ENCODE measurements around the gene PLA2G4E.

Gene PLA2G4E, protein sequence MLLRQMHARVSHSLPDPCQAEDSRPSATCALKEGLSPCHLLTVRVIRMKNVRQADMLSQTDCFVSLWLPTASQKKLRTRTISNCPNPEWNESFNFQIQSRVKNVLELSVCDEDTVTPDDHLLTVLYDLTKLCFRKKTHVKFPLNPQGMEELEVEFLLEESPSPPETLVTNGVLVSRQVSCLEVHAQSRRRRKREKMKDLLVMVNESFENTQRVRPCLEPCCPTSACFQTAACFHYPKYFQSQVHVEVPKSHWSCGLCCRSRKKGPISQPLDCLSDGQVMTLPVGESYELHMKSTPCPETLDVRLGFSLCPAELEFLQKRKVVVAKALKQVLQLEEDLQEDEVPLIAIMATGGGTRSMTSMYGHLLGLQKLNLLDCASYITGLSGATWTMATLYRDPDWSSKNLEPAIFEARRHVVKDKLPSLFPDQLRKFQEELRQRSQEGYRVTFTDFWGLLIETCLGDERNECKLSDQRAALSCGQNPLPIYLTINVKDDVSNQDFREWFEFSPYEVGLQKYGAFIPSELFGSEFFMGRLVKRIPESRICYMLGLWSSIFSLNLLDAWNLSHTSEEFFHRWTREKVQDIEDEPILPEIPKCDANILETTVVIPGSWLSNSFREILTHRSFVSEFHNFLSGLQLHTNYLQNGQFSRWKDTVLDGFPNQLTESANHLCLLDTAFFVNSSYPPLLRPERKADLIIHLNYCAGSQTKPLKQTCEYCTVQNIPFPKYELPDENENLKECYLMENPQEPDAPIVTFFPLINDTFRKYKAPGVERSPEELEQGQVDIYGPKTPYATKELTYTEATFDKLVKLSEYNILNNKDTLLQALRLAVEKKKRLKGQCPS

DNA sequence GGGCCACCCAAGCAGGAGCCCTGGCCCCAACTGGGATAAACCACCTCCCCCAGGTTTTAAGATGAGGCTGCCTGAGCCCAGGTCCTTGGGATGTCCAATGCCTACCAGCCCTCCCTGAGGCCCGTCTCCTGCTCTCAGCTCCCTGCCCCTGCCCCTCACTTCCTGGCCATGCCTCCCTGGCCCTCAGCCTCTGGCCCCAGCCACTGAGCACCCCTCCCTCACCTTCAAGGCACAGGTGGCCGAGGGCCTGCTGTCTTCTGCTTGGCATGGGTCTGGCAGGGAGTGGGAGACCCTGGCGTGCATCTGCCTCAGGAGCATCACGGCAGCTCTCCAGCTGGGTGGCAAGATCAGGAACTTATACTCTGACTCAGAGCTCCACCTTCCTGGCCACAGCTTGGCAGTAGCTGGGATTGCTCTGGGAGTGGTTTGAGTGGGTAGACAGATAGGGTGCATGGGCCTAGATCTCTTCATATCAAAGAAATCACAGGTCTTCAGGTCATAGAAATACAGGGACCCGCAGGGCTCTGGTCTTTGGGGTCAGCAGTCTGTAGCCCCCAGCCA, at the start of gene PLA2G4E:
PLA2G4E (minus strand) TSS at position 330 of the 561 bp plus-strand sequence; CDS start at position 318, 12 bp downstream.
- DNase-seq (ENCODE audit: low read depth in 2 of 3, low spot score in 2 of 3): no peak

DNA sequence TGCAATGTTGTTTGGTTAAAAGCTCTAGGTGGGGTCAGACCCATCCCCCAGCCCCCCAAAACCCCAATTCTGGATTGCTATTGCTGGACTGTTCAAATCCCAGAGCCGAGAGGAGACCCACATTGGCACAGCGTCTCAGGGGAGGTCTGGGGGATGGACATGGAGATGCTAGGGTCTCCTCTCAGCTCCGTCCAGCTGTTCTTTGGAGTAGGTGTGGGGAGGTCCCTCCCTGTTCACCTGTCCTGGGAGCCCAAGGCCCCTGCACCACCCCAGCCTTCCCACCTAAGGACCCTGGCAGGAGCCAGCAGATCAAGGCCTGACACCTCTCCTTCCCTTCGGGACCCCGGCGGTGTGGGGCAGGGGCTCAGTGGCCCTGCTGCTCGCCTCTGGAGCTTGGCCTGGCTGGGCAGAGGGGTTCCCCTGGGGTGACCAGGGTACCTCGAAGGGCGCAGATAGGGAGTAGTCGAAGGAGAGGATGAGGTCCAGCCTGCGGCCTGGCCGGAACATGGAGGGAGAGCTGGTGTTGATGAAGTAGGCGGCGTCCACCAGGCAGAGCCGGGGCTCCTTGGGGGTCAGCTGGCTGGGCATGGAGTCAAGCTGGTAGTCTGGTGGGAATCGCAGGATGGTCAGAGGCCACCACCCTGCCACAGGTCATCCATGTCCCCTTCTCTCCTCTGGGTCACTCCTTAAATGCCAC, 49.6 kb upstream of the PLA2G4E start:
- DNase-seq (ENCODE audit: low read depth in 2 of 3, low spot score in 2 of 3): no peak

DNA sequence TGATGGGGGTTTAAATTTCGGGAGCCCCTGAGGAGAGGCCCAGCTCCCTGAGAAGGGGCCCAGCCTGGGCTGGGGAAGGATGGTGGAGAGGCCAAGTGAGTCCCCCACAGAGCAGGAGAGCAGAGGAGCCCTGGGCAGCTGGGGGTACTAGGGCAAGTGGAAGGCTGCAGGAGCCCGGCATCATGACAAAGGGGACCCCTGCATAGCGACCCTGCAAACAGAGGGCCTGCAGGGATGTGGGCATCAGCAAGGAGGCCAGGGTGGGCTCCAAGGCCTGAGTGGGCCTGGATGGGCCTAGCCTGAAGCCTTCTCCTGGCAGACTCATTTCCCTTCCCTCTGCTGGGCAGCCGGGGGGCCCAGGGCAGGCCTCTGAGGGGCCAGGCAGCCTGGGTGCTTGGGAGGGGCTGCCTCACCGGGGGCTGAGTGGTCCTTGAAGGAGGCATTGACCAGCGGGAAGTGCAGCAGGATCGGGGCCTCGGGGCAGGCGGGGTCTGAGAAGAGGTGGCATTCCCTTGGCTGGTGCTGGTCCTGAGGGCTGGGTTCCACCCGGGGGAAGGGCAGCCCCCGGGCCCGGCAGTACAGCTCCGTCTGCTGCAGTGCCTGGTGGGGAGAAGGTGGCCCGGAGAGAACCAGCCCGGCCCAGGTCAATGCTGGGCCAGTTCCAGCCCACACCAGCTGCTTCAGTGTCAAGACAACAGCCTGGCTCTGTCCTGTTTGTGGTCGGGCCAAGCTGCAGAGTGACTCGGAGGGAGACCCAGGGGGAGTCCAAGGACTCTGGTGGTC, 48.8 kb upstream of the PLA2G4E start:
- DNase-seq (ENCODE audit: low read depth in 2 of 3, low spot score in 2 of 3): no peak

DNA sequence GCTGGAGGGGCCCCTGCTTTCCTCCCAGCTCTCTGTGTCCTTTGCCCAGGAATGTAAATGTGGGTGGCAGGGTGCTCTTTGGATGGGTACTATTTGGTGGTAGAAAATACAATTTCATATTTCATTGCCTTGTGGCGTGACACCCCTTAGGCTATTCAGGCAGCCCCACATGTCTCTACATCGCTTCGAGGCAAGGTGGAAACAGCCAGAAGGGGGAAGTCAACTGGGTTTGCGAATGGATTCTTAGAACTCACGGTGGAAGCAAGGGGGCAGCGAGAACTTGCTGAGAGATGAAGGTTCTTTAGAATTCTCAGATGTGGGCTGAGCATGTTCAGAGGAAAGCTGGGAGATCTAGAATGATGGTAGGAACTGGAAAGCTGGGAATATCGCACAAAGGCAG, 48.2 kb upstream of the PLA2G4E start:
- no peak for DNase-seq (ENCODE audit: low read depth in 2 of 3, low spot score in 2 of 3)

DNA sequence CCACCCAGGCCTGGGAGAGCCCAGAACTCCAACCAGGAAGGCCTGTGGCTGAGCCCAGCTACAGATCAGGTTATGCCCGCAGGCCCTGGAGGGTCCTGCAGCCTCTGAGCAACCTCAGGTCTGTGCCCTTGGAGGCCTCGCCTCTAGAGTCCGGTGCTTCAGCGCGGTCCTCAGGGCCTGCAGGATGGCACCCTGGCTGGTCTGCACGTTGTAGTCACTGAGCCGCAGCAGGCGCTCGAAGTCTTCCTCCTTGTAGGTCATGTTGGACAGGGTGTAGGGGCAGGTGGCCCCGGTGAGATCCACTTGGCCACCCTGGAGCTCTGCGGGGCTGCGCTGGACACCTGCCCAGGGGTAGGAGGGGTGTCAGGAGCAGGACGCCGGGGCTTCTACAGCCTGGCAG, 47.8 kb upstream of the PLA2G4E start:
- no peak for DNase-seq (ENCODE audit: low read depth in 2 of 3, low spot score in 2 of 3)

DNA sequence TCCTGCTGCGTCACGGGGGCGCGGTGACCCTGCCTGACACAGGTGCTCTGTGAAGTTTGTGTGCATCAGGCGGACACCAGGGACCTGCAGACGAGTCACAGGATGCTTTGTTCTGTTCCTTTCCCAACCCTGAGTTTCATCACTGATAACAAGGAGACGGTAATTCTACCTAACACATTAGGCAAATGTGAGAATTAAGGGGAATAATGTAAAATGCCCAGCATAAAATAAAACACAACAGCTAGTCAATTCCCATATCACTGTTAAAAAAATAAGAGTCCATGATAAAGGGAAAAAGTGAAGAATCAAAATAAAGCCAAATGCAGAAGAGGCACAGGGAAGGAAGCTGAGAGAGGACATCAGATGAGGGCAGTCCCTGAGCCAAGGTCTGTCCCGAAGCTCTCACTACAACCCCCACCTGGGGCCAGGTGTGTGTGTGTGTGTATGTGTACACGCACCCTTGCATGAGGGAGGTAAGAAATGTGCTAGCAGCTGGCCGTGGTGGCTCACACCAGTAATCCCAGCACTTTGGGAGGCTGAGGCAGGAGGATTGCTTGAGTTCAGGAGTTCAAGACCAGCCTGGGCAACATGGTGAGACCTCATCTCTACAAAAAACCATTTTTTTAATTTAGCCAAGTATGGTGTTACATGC, 46.0 kb upstream of the PLA2G4E start:
- DNase-seq (ENCODE audit: low read depth in 2 of 3, low spot score in 2 of 3): no peak

DNA sequence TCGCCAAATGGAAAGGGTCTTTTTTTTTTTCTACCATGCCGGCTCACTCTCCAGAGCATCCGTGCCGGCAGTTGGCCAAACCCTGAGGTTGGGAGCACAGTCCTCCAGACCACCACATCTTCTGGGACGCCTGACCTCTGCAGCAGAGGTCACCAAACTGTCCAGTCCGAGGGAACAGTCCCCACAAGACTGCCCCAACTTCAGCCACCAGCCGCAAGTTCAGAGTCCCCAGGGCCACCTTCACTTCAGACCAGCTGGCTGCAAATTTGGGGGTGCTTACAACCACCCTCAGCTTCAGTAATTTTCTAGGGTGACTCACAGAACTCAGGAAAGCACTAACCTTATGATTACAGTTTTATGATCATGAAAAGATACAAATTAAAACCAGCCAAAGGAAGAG, 44.6 kb upstream of the PLA2G4E start:
- no peak for DNase-seq (ENCODE audit: low read depth in 2 of 3, low spot score in 2 of 3)

DNA sequence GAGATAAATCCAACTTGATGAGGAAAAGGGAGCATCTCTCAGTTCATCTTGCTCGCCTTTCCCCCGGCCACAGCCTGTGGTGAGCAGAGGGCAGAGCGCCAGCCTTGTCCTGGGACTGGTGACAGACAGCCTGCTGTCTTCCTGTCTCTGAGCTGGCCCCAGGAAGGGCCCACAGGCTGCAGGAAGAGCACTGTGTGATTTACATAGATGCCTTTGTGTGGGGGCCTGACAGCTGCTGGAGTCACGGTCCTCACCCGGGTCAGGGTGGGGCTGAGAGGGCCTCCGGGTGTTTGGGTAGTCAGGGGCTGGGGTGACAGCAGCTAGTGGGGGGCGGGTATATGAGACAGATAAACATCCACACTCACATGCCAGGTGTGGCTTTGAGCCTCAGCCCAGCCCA, 44.2 kb upstream of the PLA2G4E start:
- no peak for DNase-seq (ENCODE audit: low read depth in 2 of 3, low spot score in 2 of 3)

DNA sequence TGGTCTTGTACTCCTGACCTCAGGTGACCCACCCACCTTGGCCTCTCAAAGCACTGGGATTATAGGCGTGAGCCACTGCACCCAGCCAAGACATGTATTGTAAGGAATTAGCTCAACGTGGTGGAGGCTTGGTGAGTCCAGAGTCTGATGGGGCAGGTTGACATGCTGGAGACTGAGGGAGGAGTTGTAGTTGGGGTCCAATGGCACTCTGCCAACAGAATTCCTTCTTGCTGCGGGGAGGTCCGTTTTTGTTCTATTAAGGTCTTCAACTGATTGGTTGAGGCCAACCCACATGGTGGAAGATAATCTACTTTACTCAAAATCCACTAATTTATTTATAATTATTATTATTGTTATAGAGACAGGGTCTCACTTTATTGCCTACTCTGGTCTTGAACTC, 43.4 kb upstream of the PLA2G4E start:
- no peak for DNase-seq (ENCODE audit: low read depth in 2 of 3, low spot score in 2 of 3)

DNA sequence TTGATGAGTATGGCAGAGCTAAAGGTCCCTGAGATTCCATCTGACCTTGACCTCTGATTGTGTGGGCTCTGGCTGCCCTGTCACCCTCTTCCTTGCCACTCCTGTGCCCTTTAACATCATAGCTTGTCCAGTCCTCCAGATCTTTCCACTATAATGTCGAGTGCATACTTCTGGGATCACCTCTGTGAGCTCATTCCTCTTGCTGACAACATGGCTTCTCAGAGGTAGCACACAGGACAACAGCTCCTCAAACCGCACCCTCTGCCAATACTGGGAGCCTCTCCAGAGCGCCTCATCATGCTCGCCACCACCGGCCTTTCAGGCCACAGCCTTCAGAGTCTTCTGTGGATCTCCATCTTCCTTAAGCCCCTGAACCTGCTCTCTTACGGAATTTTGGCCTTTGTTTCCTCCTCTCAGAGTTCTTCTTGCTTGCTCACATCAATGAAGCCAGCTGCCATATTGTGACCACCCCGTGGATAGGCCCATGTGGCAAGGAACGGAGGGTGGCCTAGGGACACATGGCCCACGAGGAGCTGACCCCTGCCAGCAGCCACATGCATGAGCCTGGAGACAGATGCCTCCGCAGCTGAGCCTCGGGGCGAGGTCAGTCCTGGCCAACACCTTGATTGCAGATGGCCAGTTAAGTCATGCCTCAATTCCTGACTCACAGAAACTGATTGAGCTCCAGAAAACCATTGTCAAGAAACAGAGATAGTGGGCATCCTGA, 42.4 kb upstream of the PLA2G4E start:
- no peak for DNase-seq (ENCODE audit: low read depth in 2 of 3, low spot score in 2 of 3)

DNA sequence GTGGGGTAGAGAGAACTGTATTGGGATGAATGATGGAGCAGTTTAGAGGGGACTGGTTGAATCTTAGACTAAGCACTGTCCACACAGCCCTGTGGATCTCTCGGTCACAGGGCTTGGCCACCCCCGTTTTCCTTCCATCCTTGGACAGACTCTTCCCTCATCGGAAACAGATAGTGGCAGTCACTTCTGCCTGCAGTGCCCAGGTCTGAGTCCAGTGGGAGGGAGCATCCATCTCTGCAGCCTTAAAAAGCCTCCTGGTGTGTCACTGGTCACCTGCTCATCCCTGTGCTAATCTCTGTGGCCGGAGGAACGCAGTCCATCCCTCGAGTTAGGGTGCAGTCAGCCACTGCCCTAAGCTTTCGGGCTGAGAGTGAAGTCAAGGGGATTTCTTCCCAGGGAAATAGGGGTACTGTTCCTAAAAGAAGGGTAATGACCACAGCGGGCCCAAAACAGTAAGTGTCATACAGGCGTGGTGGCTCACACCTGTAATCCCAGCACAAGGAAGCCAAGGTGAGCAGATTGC, 41.5 kb upstream of the PLA2G4E start:
- DNase-seq (ENCODE audit: low read depth in 2 of 3, low spot score in 2 of 3): no peak

DNA sequence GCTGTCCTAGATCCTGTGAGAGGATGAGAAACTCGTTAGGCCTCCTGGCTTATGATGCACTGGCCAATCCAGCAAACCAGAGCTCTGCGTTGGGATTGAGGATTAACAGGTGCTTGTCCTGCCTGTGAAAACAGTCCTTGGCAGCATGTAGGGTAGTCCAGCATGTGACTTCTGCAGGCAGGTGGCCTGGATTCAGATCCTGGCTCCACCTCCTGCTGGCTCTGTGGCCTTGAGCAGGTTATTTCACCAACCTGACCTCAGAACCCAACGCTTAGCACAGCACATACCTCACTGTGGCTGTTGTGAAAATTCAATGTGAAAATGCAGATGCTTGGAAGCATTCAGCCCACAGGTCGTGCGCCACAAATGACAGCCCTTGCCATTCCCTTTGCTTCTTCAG, 40.0 kb upstream of the PLA2G4E start:
- DNase-seq (ENCODE audit: low read depth in 2 of 3, low spot score in 2 of 3): no peak

DNA sequence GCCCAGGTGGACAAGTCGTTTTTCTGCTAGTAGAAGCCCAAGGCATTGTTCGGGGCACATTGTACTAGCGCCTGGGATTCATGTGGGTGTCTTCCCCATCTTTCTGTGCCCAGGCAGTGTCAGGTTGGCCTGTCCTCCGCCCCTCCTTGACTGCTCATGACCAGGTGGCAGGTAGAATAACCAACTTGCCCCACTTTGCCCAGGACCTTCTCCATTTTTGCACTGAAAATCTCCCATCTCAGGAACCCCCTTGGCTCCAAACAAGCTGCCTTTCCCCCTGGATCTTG, 39.6 kb upstream of the PLA2G4E start:
- no peak for DNase-seq (ENCODE audit: low read depth in 2 of 3, low spot score in 2 of 3)

DNA sequence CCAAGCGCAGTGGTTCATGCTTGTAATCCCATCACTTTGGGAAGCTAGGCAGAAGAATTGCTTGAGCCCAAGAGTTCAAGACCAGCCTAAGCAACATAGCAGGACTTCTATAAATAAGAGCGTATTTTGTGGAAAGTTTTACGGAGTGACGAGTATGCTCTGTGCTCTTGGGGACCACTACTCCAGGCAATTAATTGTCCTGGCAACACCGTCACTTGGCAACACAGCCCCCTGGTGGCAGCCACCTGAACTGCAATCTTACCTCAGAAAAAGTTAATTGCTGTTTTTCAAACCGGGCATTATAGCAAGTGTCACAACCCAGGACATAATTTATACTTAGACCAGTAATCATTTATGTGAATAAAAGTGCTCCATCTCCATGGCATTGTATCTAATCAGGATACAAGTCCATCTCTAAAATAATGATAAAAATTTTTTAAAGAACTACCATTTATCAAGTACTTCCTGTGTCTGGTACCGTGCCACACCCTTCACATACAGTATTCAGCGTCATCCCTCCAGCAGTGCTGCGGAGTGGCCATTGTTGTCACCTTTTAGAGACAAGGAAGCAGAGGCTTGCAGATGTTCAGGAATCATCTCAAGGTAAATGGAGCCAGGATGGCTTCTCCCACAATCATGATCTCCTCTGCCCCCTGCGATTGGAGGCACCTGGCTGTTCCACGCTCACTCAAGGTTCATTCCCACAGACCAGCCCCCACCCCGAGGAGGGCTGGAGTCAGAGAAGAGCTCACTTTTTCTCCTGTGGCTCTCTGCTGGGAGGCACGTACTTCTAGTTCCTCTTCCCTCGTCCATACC, 39.0 kb upstream of the PLA2G4E start:
- peak in 2 of 3 experiments; percentile 57 to 64 for DNase-seq (ENCODE audit: low read depth in 2 of 3, low spot score in 2 of 3)

DNA sequence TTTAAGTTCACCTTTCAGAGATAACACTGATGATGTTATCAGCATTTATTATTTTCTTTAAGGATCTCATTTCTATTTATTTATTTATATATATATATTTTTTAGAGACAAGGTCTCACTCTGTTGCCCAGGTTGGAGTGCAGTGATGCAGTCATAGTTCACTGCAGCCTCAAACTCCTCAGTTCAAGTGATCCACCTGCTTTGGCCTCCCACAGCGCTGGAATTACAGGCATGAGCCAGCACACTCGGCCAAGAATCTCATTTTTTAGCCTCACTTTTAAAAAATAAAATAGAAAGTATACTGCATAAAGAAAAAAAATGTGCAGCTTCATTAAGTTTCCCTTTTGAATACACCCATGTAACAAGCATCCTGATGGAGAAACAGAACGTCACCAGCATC, 37.9 kb upstream of the PLA2G4E start:
- DNase-seq (ENCODE audit: low read depth in 2 of 3, low spot score in 2 of 3): no peak

DNA sequence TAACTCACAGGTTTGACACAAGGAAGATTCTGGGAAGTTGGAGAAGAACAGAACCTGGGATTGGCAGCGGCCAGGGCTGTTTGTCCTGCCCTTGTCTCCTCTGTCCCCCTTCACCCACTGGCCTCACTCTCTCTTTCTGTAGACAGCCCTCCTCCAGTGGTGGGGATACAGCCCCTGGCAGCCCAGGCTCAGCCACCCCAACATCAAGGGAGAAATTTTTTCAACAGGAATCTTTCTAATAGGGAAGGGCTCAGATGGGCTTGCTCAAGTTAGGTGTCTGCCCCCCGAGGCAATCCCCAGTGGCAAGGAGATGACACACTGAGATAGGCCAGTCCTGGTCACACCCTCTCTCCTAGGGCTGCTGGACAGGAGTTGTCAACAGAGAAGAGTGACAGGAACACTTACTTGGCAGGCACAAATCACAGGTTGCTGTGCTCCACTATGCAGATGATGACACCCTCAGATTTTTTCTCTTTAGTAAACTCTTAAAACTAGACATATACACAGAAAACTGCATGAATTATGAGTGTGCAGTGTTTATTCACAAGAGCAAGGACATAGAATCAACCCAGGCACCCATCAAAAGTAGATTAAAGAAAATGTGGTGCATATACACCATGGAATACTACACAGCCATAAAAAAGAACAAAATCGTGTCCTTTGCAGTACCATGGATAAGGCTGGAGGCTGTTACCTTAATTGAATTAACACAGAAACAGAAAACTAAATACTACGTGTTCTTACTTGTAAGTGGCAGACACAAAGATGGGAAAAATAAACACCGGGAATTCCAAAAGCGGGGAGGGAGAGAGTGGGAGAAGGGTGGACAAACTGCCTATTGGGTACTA, 37.2 kb upstream of the PLA2G4E start:
- DNase-seq (ENCODE audit: low read depth in 2 of 3, low spot score in 2 of 3): no peak

DNA sequence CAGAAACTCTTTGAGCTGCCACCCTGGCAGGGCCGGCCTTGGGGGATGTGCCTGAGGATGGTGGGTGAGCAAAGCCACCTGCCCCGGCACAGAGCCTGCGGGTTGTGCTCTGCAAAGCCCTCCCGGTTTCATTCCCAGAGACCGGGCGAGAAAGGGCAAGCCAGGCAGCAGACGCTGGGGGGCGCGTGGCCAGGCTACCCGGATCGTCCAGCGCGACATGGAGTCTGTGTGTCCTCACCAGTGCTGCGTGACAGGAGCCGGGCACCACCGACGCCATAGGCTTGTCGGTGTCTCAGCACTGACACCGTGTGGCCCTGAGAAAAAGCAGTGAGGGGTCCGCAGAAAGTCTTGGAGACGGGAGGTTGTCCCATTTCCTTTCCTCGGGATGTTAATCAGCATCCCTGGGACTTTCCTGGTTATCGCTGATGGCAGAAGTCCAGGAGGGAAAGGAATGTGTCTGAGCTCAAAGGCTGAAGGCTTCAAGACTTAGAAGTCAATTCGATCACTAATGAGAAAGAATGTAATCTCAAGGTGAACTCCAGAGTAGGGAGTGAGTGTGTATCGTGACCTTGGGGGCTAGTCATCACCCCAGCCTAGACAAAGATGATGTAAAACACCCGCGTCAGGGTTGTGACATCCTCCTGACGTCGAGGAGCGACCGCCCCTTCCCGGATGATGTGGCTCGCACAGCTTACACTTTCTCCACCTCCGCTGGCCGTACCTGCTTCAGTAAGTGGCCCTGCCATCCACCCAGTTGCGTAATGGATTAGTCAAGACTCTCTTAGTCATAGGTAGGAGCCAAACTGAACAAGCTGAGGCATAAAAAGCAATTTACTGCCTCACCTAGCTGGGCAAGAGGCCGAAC, 36.3 kb upstream of the PLA2G4E start:
- DNase-seq (ENCODE audit: low read depth in 2 of 3, low spot score in 2 of 3): peak in 2 of 3 experiments; percentile 11 to 18

Data from activated CD8-positive, alpha-beta memory T cell treated with anti-CD3 and anti-CD28 coated beads for 48 hours (primary cell).